ENCODE data around the gene PLEKHH3.

The PLEKHH3 gene

GRCh38 chr17:42670789-42671657 is 5.8 kb downstream of the PLEKHH3 start:
- Histone ChIP-seq H3K9me2 (replicated peaks; ENCODE audit: low read depth, low read length) (no peaks in the 10 kb centered on the region), H3K36me3 (ENCODE audit: insufficient read depth, low read length) (no peaks in the 10 kb centered on the region), H3K79me2 (ENCODE audit: insufficient read depth, low read length) (no peaks in the 10 kb centered on the region), H3K4me2 (ENCODE audit: low read depth, low read length, poor library complexity, severe bottlenecking) (no peak overlapping the region), H3K27me3 (ENCODE audit: insufficient read depth, low read length, poor library complexity, severe bottlenecking) (no peaks in the 10 kb centered on the region), H3K4me1 (ENCODE audit: insufficient read depth, low read length, poor library complexity, severe bottlenecking) (peaks cover 7% of the 10 kb centered on the region), H2AFZ (ENCODE audit: low read length) (no peak overlapping the region), H3K9me3 (ENCODE audit: insufficient read depth, low read depth, low read length) (no peaks in the 10 kb centered on the region), H3K9ac (ENCODE audit: low read depth, low read length, poor library complexity, severe bottlenecking) (no peak overlapping the region), H3K4me3 (ENCODE audit: low read length, poor library complexity, severe bottlenecking) (no peak overlapping the region), H4K20me1 (ENCODE audit: insufficient read depth, low read length, poor library complexity, severe bottlenecking) (peaks cover 9% of the 10 kb centered on the region), H3F3A (ENCODE audit: low read depth) (no peaks in the 10 kb centered on the region)
- TF ChIP-seq EZH2phosphoT487 (IDR thresholded peaks at IDR 0.05; ENCODE audit: borderline replicate concordance) (no peak), CTCF (conservative IDR thresholded peaks at IDR 0.05; ENCODE audit: low read length) (no peak)

DNA sequence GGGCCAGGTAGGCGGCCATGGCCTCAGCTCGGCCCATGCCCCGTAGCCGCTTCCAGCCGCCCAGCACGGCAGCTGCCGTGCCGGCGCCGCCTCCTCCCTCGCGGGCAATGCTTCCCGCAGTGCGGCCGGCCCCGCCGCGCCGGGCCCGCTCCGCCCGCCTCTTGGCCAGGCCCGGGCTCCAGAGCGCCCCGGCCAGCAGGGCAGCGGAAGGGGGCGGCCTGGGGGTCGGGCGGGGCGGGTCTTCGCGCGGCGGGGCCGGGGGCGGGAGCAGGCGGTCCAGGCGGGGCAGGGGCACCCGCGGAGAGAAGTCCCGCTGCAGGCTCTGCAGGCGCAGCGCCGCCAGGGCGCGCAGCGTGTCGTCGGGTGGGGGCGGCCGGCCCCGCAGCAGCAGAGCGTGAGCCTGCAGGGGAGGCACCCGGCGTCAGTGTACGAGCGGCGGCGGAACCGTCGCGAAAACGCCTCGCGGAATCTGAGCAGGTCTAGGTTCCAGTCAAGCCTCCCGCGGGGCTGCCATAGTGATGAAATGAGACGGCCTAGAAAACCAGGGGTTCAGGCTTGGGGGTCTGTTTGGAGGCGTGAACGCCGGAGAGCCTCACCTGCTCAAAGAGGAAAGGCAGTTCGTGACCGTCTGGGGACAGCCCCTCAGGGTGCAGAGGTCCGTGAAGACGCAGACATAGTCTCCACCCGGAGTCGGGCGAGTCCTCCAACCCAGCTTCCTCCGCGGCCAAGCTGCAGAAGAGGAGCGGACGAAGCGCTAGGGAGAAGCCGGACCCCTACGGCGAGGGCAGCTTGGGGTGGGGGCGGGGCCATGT is 6.6 kb downstream of the PLEKHH3 start:
- H3F3A ChIP-seq (ENCODE audit: low read depth): no peaks in the 10 kb centered on the region
- TF ChIP-seq EZH2phosphoT487 (IDR thresholded peaks at IDR 0.05; ENCODE audit: borderline replicate concordance) (no peak), CTCF (conservative IDR thresholded peaks at IDR 0.05; ENCODE audit: low read length) (no peak)
- no peaks in the 10 kb centered on the region for H3K79me2 ChIP-seq (ENCODE audit: insufficient read depth, low read length)
- no peaks in the 10 kb centered on the region for H3K9me2 ChIP-seq (replicated peaks; ENCODE audit: low read depth, low read length)
- peaks cover under 1% of the 10 kb centered on the region for H4K20me1 ChIP-seq (ENCODE audit: insufficient read depth, low read length, poor library complexity, severe bottlenecking)
- no peaks in the 10 kb centered on the region for H3K4me1 ChIP-seq (ENCODE audit: insufficient read depth, low read length, poor library complexity, severe bottlenecking)
- H3K36me3 ChIP-seq (ENCODE audit: insufficient read depth, low read length): no peaks in the 10 kb centered on the region
- no peak overlapping the region for H3K4me3 ChIP-seq (ENCODE audit: low read length, poor library complexity, severe bottlenecking)
- no peaks in the 10 kb centered on the region for H3K9me3 ChIP-seq (ENCODE audit: insufficient read depth, low read depth, low read length)
- H3K9ac ChIP-seq (ENCODE audit: low read depth, low read length, poor library complexity, severe bottlenecking): no peak overlapping the region
- H3K27me3 ChIP-seq (ENCODE audit: insufficient read depth, low read length, poor library complexity, severe bottlenecking): no peaks in the 10 kb centered on the region
- H3K4me2 ChIP-seq (ENCODE audit: low read depth, low read length, poor library complexity, severe bottlenecking): no peak overlapping the region
- H2AFZ ChIP-seq (ENCODE audit: low read length): no peak overlapping the region

GRCh38 chr17:42669705-42669976 is 7.2 kb downstream of the PLEKHH3 start:
- Histone ChIP-seq H3K27me3 (ENCODE audit: insufficient read depth, low read length, poor library complexity, severe bottlenecking) (no peaks in the 10 kb centered on the region), H3K36me3 (ENCODE audit: insufficient read depth, low read length) (no peaks in the 10 kb centered on the region), H3K4me1 (ENCODE audit: insufficient read depth, low read length, poor library complexity, severe bottlenecking) (no peaks in the 10 kb centered on the region), H3K79me2 (ENCODE audit: insufficient read depth, low read length) (no peaks in the 10 kb centered on the region), H2AFZ (ENCODE audit: low read length) (no peak overlapping the region), H4K20me1 (ENCODE audit: insufficient read depth, low read length, poor library complexity, severe bottlenecking) (no peaks in the 10 kb centered on the region), H3K9ac (ENCODE audit: low read depth, low read length, poor library complexity, severe bottlenecking) (no peak overlapping the region), H3K4me2 (ENCODE audit: low read depth, low read length, poor library complexity, severe bottlenecking) (no peak overlapping the region), H3K9me3 (ENCODE audit: insufficient read depth, low read depth, low read length) (no peaks in the 10 kb centered on the region), H3K4me3 (ENCODE audit: low read length, poor library complexity, severe bottlenecking) (no peak overlapping the region), H3K9me2 (replicated peaks; ENCODE audit: low read depth, low read length) (no peaks in the 10 kb centered on the region), H3F3A (ENCODE audit: low read depth) (no peaks in the 10 kb centered on the region)
- no peak for TF ChIP-seq CTCF (conservative IDR thresholded peaks at IDR 0.05; ENCODE audit: low read length)
- TF ChIP-seq EZH2phosphoT487 (IDR thresholded peaks at IDR 0.05; ENCODE audit: borderline replicate concordance): no peak

All from Loucy (cell line).